KMS-11 (cell line): ENCODE results near the gene MND1.

Source experiments
- H2AFZ ChIP-seq: fragments of 200-600 bp; sonication (generic); 2 replicates; pipeline ENCODE4 v1.6.1; 2016; ENCODE audit warnings: antibody characterized with exemption, mixed run types, low read depth
- H3K27ac ChIP-seq: fragments of 200-600 bp; sonication (generic); 2 replicates; pipeline ENCODE4 v1.6.1; 2016; ENCODE audit warnings: mild to moderate bottlenecking, mixed run types
- H3K27me3 ChIP-seq: fragments of 200-600 bp; sonication (generic); 2 replicates; pipeline ENCODE4 v1.6.1; 2017; ENCODE audit warnings: mild to moderate bottlenecking, low read depth, mixed run types, moderate library complexity; ENCODE audit not compliant: insufficient read depth
- H3K36me3 ChIP-seq: fragments of 200-600 bp; sonication (generic); 2 replicates; pipeline ENCODE4 v1.6.1; 2017; ENCODE audit warnings: mild to moderate bottlenecking, mixed run types; ENCODE audit not compliant: insufficient read depth
- H3K4me1 ChIP-seq: fragments of 200-600 bp; sonication (generic); 2 replicates; pipeline ENCODE4 v1.6.1; 2016; ENCODE audit warnings: mild to moderate bottlenecking, low read depth, mixed run types; ENCODE audit not compliant: poor library complexity, severe bottlenecking
- H3K4me2 ChIP-seq: fragments of 200-600 bp; sonication (generic); 2 replicates; pipeline ENCODE4 v1.7.0; 2016; ENCODE audit warnings: mild to moderate bottlenecking, mixed run types
- H3K4me3 ChIP-seq: fragments of 200-600 bp; sonication (generic); IDR thresholded peaks from 2 replicates; pipeline ENCODE4 v1.6.1; 2017; ENCODE audit warnings: low read depth, low read length, mixed read lengths; ENCODE audit not compliant: insufficient read depth
- H3K79me2 ChIP-seq: fragments of 200-600 bp; sonication (generic); 2 replicates; pipeline ENCODE4 v1.6.1; 2016; ENCODE audit warnings: low read depth, mixed run types; ENCODE audit not compliant: insufficient read depth
- H3K9ac ChIP-seq: fragments of 200-600 bp; sonication (generic); 2 replicates; pipeline ENCODE4 v1.6.1; 2016; ENCODE audit warnings: mild to moderate bottlenecking, mixed run types
- H4K20me1 ChIP-seq: fragments of 200-600 bp; sonication (generic); 2 replicates; pipeline ENCODE4 v1.6.1; 2016; ENCODE audit warnings: mild to moderate bottlenecking, mixed run types; ENCODE audit not compliant: insufficient read depth
- TF ChIP-seq, protein P1 (sequence below): fragments of 200-600 bp; sonication (generic); conservative IDR thresholded peaks from 2 replicates; pipeline ENCODE4 v1.6.1; 2017; ENCODE audit warnings: low read depth, mild to moderate bottlenecking, antibody characterized with exemption, low read length, moderate library complexity, mixed read lengths

Gene MND1

DNA sequence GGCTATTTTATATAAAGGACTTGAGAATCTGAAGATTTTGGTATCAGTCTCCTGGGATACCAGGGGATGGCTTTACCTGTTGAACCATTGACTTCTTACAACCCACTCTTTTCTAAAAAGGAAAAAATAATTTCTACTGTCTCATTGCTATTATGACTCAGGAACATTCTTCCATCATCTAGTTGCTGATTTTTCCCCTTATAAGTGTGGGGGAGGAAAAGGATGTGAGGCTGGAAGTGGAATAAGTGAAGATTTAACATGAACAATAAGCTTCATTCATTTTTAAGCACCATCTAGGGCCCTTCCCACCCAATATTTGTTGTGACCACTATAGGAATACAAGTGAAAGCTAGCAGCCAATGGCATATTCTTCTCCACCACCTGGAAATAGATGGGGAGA, 10.6 kb upstream of the MND1 start:
- no peaks in the 10 kb centered on the region for H3K27me3 ChIP-seq
- no peaks in the 10 kb centered on the region for H3K4me1 ChIP-seq
- TF ChIP-seq, protein P1, sequence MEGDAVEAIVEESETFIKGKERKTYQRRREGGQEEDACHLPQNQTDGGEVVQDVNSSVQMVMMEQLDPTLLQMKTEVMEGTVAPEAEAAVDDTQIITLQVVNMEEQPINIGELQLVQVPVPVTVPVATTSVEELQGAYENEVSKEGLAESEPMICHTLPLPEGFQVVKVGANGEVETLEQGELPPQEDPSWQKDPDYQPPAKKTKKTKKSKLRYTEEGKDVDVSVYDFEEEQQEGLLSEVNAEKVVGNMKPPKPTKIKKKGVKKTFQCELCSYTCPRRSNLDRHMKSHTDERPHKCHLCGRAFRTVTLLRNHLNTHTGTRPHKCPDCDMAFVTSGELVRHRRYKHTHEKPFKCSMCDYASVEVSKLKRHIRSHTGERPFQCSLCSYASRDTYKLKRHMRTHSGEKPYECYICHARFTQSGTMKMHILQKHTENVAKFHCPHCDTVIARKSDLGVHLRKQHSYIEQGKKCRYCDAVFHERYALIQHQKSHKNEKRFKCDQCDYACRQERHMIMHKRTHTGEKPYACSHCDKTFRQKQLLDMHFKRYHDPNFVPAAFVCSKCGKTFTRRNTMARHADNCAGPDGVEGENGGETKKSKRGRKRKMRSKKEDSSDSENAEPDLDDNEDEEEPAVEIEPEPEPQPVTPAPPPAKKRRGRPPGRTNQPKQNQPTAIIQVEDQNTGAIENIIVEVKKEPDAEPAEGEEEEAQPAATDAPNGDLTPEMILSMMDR = no peak
- H3K4me3 ChIP-seq = no peak overlapping the region
- H3K27ac ChIP-seq = no peak overlapping the region
- H3K36me3 ChIP-seq = no peaks in the 10 kb centered on the region
- H3K79me2 ChIP-seq = no peaks in the 10 kb centered on the region
- no peak overlapping the region for H3K4me2 ChIP-seq
- no peaks in the 10 kb centered on the region for H4K20me1 ChIP-seq
- no peak overlapping the region for H2AFZ ChIP-seq
- H3K9ac ChIP-seq = no peak overlapping the region

DNA sequence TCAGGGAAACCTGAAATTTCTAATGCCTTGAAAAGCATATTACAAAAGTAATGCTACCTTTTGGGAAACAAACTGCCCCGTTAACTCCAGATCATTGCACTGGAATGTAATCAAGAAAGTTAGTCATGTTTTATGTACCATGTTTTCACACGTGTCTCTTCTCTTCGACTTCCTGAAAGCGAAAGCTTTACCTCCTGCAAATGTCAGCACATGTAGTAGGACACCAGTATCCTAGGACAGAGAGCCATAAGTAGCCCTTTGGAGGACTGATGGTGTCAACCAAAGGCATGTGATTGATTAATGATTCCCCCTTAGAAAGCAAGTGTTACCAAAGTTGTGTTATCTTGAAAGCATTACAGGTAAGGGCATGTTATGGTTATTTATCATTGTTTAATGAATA, 8.8 kb upstream of the MND1 start:
- Histone ChIP-seq H3K79me2 (no peaks in the 10 kb centered on the region), H3K9ac (no peak overlapping the region), H2AFZ (no peak overlapping the region), H3K36me3 (no peaks in the 10 kb centered on the region), H3K4me2 (no peak overlapping the region), H3K27ac (no peak overlapping the region), H3K4me3 (no peak overlapping the region), H4K20me1 (no peaks in the 10 kb centered on the region), H3K27me3 (no peaks in the 10 kb centered on the region), H3K4me1 (no peaks in the 10 kb centered on the region)
- TF ChIP-seq, protein P1 = no peak

GRCh38 chr4:153337686-153338085, 6.8 kb upstream of the MND1 start:
- H4K20me1 ChIP-seq = no peaks in the 10 kb centered on the region
- TF ChIP-seq, protein P1 = no peak
- no peak overlapping the region for H3K4me2 ChIP-seq
- no peak overlapping the region for H3K27ac ChIP-seq
- H3K79me2 ChIP-seq = no peaks in the 10 kb centered on the region
- H3K27me3 ChIP-seq = no peaks in the 10 kb centered on the region
- H3K9ac ChIP-seq = no peak overlapping the region
- no peak overlapping the region for H3K4me3 ChIP-seq
- H2AFZ ChIP-seq = no peak overlapping the region
- no peaks in the 10 kb centered on the region for H3K4me1 ChIP-seq
- H3K36me3 ChIP-seq = no peaks in the 10 kb centered on the region

DNA sequence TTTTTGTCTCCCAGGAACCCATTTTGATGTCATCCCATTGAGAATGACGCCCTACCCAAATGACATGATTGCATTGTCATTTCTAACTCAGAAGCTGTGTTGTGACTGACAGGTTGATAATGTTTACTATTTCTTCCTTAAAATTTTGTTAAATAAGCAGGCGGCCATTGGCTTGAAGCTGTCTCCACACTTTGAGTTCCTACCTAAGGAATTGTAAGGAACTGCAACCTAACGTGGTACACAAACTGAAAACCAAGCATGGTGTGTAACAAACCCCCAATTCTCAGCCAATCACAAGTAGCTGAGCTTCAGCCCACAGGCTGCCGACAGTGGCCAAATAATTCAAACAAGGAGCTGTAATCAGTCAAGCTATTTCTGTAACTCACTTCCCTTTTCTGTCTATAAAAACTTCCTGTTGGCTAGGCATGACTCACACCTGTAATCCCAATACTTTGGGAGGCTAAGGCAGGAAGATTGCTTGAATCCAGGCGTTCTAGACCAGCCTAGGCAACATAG, 2.9 kb upstream of the MND1 start:
- Histone ChIP-seq H2AFZ (no peak overlapping the region), H3K9ac (no peak overlapping the region), H3K4me2 (no peak overlapping the region)

More for the DNA sequence above, 2.9 kb upstream of the MND1 start:
- H3K4me3 ChIP-seq = no peak overlapping the region
- H4K20me1 ChIP-seq = no peaks in the 10 kb centered on the region
- no peak overlapping the region for H3K27ac ChIP-seq
- peaks cover 10% of the 10 kb centered on the region for H3K79me2 ChIP-seq
- no peaks in the 10 kb centered on the region for H3K27me3 ChIP-seq
- peaks cover 14% of the 10 kb centered on the region for H3K4me1 ChIP-seq
- H3K36me3 ChIP-seq = no peaks in the 10 kb centered on the region
- TF ChIP-seq, protein P1 = no peak
